H1 (cell line): ENCODE measurements around the gene MFN1. TPM values are rescaled to one million over a fixed set of nuclear protein-coding genes. Genes with fewer than 3 reads are reported as not detected.

ENCODE experiments used
- KDM1A ChIP-seq: fragments of 200-600, 300-600 bp; sonication (generic); IDR thresholded peaks from 2 replicates; pipeline ENCODE4 v1.7.1; 2016; ENCODE audit warnings: mild to moderate bottlenecking, low read length, borderline replicate concordance
- POLR2AphosphoS5 ChIP-seq: IDR thresholded peaks from 2 replicates; pipeline ENCODE4 v1.6.1; 2011; ENCODE audit warnings: low read depth, low read length
- RBBP5 ChIP-seq: IDR thresholded peaks from 2 replicates; pipeline ENCODE4 v1.7.1; 2012; ENCODE audit warnings: low read depth, mild to moderate bottlenecking, inconsistent platforms, low read length, moderate library complexity, borderline replicate concordance
- YY1 ChIP-seq: IDR thresholded peaks from 2 replicates; pipeline ENCODE4 v1.6.1; 2011; ENCODE audit warnings: low read depth, mild to moderate bottlenecking, low read length
- polyA plus RNA-seq, 7 experiments: library from polyadenylated mRNA; depleted of rRNA in 3 of 7; stranded (reverse) in 5 of 7; unstranded in 2 of 7; fragments of >200 nt in 5 of 7; fragments of 200-250 nt in 2 of 7; gene quantifications; 1 replicate in 5 of 7; 2 replicates in 1 of 7; 4 replicates in 1 of 7; pipeline versions ENCODE4 v1.2.1 to v1.2.3, GENCODE V29; 2011 to 2013; ENCODE audit warnings: missing spikeins in 2 of 7, mixed read lengths in 2 of 7
- total RNA-seq: library from RNA; stranded (reverse); fragmentation: NEBNext Ultra II Directional; extraction: Animal tissue kit (Norgen Biotek cat#: 25700); gene quantifications from 2 replicates; pipeline ENCODE4 v1.2.1, GENCODE V29; 2021

Gene MFN1
- total and polyA plus RNA-seq, 2 of the 8 experiments (the other 6 are each of a cell fraction or from before 2014, with no cell fraction given): 9.1 to 35.6 TPM

DNA sequence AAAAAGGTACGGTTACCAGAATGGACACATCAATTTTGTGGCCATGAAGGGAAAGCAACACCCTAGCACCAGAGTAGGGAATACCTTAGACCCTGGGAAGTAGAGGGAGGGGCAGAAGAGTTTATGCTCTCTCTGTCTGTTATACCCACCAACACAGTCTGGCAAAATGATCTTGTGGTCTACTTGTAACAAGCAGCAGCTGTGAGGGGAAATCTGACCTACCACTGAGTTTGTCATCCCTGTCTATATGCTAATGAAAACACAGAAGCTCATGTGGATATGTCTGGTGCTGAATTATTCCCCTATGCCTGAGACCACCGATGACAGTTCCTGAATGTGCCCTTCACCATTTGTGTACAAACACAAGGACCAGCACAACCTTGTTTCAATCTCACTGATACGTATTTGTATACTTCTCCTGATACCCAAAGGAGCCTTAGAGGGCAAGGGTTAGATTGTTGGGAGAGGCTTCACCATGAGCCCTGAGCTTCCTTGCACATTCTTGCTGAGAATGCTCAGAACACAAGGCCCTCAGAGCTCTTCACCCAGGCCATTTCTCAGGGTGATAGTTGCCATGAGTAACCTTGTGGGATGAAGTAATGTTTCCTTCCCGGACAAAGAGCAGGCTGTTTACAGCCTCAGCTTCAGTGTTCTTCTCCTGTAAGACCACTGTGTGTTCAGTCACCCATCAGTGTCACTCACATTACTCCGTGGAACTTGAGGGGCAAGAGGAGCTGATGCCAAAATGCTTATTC, 49.4 kb upstream of the MFN1 start (continued):
- TF ChIP-seq RBBP5 (no peak), POLR2AphosphoS5 (no peak), KDM1A (no peak), YY1 (no peak)
